Activated CD8-positive, alpha-beta memory T cell treated with anti-CD3 and anti-CD28 coated beads for 24 hours (primary cell): ENCODE data around the gene GALNT10.
A peak's percentile ranks its signal among the peaks of the same experiment; 100 is the strongest.

Source experiments
- DNase-seq: peaks from one replicate; pipeline ENCODE4 v3.0.0-alpha.2; 2020

GALNT10 gene

DNA sequence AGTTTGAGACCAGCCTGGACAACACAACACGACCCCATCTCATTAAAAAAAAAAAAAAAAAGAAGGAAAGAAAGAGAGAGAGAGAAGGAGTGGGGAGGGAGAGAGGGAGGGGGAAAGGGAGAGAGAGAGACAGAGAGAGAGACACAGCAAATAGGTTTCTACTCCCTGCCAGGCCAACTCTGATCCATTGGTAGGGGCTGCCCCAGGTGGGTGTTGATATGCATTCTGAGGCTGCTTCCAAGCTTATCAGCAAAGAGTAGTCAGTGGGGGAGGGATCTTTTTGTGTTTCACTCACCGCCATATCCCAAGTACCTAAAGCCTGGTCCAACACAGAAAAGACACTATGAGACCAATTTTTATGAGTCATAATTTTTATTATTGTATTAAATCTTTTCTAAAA lies 198.3 kb downstream of the GALNT10 start:
- DNase-seq = no peak

DNA sequence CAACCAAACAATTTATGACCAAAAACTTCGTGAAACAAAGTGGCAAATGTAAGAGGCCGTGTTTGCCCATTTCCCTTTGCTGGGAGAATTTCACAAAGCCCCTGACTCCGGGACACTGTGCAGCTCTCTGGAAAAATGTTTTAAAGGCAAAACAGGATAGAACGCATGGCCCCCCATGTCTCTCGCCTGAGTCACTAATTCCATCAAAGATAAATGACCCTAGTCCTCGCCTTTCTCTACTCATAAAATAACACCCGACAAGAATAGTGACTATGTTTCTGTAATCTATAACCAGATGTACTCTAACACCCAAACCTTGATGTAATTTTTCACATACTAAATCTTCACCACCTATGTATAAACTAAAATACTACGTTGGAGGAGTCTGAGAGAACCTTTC lies 199.6 kb downstream of the GALNT10 start:
- no peak for DNase-seq

DNA sequence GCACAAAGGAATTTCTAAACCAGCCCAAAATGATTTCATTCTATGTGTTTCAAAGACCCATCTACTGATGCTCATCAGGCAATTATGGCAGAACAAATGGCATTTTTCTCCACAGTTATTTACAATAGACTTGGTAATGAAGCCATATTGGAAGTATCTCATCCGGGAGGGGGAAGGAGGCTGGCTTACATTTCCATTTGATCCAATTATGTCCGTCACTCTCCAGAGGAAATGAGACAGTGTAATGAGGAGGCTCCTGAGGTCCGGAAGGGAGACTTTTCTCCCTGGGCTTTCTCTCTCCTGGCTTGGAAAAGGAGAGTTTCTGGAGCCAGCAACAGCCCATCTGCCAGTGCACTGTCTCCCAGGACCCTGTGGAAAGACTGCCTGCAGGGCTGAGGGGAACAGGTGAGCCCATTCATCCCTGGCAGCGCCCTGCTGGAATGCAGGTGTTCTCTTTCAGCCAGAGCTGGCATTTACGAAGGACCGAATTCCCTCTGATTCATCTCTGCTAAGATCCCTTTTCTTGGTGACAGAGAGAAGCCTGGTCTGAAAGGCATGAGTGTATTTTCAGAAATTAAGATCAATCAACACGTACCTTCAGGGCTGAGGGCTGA lies 200.3 kb downstream of the GALNT10 start:
- DNase-seq = no peak

DNA sequence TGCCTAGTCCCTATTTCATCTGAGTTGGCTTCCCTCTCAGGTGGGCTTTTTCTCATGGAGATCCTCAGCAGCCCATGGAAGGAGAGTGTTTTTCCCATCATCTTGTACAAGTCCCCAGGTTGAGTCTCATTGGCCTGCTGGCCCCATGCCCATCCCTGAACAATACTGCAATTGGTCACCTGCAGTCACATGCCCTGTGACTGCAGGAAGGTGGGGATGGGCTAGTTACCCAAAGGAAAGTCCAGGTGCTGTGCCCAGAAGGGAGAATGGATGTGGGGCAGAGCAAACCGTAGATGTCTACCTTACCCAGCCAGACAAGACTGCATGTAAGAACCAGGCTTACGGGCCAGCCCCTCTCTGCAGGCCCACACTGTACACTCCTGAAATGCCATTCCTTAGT lies 201.3 kb downstream of the GALNT10 start:
- no peak for DNase-seq

DNA sequence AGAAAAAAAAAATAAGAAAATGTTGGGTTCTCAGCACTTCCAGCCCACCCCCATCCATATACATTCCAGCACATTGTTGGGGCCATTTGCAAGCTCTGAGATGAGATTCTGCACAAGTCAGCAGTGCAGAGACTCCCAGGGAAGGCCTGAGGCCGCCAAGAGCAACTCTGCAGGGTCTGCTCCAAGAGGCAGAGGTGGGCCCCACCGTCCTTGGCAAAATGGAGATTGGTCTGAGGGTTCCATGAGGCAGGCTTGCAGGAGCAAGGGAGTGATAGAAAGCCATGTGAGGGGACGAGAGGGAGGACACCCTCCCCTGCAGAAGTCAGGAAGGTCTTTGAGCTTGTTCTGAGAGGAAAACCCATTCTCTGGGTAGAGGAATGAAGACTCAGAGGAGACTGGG lies 203.3 kb downstream of the GALNT10 start:
- no peak for DNase-seq

DNA sequence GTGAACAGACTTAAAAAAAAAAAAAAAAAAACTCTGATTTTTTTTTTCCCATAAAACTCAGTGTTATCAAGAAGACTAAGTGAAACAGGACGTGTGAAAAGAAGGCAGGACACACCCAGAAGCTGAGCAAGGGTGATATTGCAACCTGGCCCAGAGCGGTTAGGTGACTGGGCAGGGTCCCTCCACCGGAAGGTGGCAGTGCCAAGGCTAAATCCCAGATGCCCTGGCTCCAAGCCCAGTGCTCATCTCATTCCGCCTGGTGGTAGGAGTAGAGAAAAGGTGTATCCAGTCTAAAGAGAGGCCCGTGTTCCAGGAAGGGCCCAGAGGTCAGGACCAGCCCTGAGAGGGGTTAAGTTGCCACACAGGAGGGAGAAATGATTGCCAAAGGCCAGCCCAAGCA lies 203.8 kb downstream of the GALNT10 start:
- no peak for DNase-seq

DNA sequence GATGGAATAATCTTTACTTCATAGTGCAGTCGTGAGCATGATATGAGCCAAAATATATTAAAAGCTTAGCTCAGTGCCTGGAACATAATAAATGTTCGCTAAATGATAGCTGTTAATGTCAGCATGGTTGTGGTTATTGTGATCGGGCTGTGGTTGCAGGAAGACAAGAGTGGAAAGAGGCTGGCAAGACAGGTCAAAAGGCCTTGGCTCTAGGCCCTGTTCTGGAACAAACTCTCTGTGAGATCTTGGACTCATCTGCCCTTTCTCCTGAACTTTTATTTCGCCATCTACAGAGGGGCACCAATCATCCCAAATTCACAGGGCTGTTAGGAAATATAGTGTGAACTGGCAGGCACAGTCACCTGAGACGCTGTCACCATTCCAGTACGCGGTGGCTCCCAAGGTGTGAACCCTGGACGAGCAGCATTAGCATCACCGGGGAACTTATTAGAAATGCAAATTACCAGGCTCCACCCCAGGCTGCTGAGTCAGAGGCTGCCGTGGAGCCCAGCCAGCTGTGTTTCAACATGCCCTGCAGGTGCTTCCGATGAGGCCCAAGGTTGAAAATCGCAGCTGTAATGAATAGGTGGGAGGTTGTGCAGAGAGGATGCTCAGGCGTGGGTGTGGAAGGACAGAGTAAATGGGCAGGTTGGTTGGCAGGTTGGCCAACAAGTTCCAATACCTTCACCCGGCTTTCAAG lies 205.0 kb downstream of the GALNT10 start:
- no peak for DNase-seq

DNA sequence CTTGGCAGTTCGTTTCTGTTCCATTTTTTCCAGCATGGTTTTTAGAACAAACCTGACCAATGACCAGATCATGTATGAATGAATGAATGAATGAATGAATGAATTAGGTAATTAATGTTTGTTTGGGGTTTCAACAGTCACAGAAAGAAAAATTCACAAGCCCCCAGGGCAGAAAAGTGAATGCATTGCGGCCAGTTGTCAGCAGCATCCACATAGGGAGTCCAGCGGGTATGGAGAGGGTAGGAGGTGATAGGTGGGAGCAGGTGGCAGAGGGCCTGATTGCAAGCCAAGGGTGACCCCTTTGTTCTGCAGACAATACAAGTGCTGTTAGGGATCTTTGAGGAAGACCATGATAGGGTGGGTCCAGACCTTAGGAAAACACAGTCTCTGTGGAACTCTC lies 205.6 kb downstream of the GALNT10 start:
- DNase-seq = no peak

DNA sequence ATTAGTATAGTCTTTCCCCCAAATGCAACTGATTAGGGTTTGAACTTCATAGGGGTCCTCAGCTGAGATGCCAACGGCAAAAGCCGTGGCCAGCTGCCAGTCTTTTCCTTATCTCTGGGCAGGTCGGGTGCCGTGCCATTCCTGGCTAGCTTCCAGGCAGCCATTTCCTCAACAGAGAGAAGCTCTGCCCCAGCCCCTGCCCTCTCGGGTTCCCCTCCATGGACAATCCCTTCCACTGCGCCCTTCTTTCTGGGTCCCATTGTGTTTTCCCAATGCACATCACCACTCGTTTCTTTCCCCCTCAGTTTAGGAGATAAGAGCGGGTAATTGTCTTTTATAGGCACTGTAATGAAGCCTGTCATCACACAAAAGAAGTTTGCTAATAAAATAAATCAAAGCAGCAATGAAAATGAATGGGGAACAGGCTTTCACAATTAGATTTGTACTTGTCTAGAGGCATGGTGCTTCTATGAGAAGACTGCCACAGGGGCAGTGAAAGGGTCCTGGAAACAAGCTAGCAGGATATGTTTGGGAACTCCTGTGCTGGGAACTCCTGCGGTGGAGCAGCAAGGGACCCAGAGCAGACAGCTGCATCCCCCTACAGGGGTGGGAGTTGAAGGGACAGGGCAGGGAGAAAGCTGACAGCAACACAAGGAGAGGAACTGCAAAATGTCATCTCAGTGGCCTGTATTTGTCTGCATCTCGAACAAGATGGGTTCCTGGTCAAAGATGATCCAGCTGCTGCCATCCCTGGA lies 207.3 kb downstream of the GALNT10 start:
- no peak for DNase-seq

DNA sequence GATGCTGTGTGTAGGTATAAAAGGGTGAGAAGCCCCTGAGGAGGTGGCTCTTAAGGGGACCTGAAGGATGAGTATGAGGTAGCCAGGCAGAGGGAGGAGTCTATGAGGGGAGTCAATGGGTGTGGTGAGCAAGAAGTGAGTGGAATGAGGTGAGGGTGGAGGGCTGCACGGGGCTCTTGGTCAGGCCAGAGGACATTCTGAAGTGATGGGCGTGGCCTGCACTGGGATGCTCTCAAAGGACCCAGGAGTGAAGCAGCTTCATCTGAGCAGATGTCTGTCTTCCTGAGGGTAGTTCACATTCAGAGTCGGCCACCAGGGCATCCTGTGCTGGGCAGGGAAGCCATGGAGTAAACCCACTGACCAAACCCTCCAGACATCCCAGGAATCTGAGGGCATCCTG lies 210.1 kb downstream of the GALNT10 start:
- no peak for DNase-seq

DNA sequence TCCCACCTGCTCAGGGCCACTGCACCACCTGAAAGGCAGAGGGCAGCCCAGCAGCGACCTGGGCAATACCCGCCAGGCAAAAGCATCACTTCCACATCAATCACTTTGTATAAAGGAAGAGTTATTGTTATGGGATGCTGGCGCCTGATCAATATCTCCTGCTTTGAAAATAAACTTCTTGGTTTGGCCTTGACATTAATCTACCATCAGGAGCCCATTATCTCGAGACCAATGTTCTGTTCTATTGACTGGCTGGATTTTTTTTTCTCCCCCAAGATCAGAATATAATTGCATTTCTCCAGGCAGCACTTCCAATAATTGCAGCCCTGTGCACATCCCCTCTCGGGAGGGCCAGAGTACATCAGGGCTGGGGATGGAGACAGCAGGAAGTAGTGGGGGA lies 210.8 kb downstream of the GALNT10 start:
- no peak for DNase-seq

DNA sequence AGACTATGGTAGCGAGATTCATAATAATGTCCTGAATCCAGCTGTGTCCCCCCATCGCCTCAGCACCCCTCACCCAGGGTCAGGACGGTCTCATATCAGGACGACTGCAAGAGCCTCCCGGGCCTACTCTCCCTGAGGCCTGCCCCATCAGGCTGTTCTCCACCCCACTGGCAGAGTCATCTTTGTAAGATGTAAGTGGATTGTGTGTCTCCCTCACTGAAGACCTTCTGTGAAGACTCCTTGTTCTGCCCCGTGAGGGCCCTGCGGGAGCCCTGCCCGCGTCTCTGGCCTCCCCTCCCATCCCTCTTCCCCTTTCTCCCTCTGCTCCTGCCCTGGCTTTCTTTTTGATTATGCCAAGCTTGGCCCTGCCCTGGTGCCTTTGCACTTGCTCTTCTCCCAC lies 211.4 kb downstream of the GALNT10 start:
- DNase-seq = no peak

DNA sequence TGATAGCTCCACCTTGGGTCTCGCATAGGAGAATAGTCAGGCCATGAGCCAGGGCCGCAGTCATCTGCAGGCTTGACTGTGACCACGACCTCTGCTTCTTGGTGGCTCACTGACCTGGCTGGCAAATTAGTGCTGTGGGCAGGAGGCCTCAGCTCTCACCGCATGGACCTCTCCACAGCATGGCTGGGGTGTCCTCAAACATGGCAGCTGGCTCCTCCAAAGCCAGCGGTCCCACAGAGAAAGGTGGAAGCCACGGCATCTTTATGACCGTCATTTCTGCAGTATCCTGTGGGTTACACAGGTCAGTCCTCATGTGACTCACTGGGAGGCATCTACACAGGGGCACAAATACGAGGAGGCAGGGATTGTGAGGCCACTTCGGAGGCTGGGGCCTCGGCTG lies 212.1 kb downstream of the GALNT10 start:
- no peak for DNase-seq

DNA sequence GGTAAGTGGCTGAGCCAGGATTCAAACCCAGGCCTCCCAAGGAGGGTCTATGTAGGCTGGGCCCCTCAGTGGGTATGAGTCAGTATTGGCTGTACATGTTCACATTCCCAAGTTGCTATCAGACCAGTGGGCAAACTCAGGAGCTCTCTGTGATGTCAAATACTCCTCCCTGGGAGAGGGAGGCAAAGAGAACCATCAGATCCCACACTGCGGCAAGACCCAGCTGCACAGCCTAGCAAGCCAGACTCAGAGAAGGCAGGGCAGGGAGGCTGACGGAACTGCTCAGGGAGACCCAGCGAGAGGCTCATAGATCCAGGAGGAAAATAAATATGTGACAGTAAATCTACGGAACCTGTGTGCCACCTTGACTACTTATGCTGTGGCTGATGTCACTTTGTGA lies 212.7 kb downstream of the GALNT10 start:
- no peak for DNase-seq

DNA sequence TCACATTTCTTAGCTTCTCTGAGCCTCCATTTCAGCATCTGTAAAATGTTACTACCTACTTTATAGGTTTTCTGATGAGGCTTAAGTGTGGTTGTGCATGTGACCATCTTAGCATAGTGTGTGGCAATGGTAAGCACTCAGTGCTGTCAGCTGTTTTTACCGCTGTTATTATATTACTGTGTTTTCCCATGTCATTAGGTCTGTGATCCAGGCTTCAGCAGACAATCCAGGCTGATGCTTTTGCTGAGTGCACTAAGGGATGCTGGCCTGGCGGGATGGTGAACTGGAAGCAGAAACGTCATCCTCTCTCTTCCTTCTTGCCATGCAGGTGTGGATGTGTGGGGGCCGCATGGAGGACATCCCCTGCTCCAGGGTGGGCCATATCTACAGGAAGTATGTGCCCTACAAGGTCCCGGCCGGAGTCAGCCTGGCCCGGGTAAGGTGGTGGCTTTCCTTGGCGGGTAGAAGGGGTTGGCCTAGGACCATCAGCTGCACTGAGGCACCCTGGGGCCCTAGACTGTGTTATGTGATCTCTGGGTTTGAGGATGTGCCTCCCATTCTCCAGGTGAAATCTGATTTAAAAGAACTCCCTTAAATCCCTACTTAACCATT lies 213.3 kb downstream of the GALNT10 start:
- no peak for DNase-seq

DNA sequence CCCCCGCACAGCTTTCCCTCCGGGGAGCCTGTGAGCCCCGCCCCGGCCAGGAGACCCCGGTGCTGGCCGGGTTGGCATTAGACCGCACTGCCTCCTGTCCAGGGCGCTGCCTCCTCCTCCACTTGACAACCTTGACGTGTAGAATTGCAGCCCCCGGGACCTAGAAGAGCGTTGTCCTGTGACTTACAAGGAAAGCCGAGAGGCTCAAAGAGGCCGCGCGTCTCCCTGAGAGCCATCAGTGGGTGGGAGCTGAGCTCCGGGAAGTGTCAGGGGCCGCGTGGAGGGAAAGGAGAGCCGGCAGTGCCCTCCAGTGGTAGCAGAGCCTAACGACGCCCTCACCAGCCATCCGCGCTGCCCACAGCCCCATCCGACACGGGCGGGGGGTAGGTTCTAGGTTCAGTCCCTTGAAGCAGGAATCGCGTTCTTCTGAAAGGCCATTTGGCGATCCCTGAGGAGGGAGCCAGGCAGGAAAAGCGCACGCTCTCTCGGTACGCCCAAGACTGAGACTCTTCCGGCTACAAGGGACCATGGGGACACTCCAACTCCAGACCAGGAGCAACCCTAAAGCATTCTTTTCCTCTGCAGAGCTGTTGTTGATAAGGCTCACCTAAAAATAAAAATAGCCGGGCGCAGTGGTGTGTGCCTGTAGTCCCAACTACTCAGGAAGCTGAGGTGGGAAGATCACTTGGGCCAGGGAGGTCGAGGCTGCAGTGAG lies 214.7 kb downstream of the GALNT10 start:
- peak; percentile 89 for DNase-seq

DNA sequence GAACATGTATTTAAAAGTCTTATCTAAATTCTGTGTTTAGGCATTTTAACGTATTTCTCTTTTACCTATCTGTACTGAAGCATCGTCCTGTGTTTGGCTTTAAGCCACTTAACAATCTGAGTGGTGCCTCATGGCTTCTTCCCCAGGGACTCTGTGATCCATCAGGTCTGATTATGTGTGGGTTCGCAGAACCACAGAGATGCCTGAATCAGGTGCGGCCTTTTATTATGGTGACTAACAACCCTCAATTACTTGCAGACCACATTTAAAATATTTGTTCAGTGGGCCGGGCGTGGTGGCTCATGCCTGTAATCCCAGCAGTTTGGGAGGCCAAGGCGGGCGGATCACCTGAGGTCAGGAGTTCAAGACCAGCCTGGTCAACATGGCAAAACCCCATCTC lies 215.7 kb downstream of the GALNT10 start:
- no peak for DNase-seq

DNA sequence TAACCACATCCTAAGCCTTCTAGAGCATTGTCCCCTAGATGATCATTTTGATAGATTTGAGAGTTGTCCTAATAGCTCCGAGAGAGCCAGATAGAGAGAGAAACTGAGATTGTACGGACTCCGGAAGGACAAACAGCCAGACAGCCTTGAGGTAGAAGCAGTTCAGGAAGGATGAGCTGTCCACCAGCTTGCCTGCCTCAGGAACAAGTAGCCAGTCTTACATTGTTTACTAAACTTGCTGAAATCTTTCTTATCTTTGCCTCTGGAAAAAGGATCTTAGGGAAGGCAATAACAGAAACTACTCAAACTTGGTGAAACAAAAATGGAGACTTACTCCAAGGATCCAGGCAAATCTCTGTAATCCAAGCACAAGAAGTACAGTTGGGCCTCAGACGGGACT lies 216.3 kb downstream of the GALNT10 start:
- DNase-seq = no peak

DNA sequence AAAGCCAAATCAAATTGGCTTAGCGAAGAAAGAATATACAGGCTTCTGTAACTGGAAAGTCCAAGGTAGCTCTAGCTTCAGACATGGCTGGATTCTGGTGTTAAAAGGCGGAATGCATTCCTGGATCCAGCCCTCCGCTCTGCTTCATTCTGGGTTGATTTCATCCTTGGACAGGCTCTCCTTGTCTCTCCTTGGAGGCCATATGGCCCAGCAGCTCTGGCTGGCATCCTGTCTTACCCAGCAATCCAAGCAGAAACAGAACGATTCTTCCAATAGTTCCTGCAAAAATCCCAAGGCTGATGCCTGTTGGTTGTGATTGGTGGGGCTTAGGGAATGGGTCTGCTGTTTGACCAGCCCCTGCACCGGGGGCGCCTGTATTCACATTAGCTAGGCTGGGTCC lies 218.3 kb downstream of the GALNT10 start:
- DNase-seq = no peak

DNA sequence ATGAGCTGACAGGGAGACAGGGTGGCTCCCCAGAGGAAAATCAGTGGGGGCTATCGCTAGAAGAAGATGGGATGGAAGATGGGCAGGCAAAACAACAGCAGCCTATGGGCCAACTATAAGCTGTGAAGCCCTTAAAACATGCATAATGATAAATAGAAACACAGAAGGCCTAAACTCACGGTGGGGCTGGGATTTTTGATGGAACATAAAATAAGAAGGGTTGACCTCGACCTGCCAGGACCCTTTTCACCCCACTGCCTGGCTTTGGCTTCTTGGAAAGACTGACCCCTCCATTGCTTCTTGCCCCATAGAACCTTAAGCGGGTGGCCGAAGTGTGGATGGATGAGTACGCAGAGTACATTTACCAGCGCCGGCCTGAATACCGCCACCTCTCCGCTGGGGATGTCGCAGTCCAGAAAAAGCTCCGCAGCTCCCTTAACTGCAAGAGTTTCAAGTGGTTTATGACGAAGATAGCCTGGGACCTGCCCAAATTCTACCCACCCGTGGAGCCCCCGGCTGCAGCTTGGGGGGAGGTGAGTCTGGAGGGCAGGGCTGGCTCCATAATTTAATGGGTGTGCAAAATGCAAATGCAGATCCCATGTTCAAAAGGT lies 218.8 kb downstream of the GALNT10 start:
- DNase-seq = no peak

DNA sequence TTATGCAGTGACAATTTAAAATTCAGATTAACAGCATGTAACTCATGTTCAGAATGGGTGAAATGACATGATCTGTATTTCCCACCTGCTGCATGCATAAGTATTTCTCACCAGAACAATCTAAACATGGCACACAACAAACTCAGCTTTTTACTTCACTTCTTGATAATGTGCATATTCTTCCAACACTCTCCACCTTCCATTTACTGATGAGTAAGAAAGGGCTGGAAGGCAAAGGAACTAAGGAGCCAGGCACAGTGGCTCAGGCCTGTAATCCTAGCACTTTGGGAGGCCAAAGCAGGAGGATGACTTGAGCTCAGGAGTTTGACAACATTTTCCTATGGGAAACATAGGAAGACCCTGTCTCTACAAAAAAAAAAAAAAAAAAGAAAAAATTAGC lies 219.5 kb downstream of the GALNT10 start:
- DNase-seq = no peak

DNA sequence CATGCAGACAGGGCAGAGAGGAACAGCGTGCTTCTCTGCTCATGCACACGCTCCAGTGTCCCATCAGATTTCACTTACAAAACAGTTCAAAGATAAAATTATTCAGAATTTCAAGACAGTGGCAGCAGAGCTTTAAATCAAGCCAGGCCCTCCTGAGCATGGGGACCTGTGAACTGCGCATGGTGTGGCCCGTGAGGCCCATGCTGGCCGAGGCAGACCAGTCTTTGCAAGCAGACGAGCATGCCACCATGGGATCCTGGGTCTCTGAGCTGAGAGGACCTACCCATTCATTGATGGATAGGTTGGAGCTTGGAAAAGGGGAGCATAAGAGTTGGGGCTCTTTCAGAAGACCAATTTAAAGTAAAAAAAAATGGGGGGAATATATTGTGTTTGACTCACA lies 220.3 kb downstream of the GALNT10 start:
- DNase-seq = no peak

DNA sequence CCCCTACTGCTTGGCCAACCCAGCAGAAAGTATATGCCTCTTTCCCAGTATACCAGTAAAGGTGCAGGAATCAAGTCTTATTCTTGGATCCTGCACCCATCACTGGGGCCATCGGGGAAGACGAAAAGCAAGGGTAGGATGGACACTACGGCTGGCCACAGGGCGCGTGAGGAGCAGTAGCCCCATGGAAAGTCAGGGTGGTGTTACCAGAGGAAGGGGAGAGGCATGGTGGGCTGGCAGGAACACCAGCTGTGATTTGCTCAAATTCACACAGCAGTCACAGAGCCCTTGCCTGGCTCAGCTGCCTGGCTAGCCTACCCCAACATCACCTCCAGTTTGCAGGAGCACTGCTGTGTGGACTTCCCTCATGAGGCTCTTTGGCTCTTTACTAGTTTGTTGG lies 220.8 kb downstream of the GALNT10 start:
- DNase-seq = no peak
